ENCODE measurements around the gene GALNT6. TPM values are rescaled to one million over a fixed set of nuclear protein-coding genes. Genes with fewer than 3 reads are reported as not detected.

GALNT6 gene
- total RNA-seq, 1 donor from 2014 or later: not detected

GRCh38 chr12:51424094-51424661 lies 33.0 kb upstream of the GALNT6 start:
- Mint-ChIP-seq H3K36me3 (peaks cover 3% of the 10 kb centered on the region), H3K9me3 (no peaks in the 10 kb centered on the region), H3K4me1 (peaks cover 55% of the 10 kb centered on the region), H3K4me3 (peak overlapping the region; percentile 91), H3K27ac (peak overlapping the region; percentile 95), H3K27me3 (ENCODE audit: insufficient read depth, low read depth) (peaks cover 10% of the 10 kb centered on the region)
- H3K79me2 ChIP-seq (ENCODE audit: low read depth): peaks cover 9% of the 10 kb centered on the region
- DNase-seq (ENCODE audit: low spot score): no peak
- H2AFZ ChIP-seq (replicated peaks): no peak overlapping the region
- H3K4me1 ChIP-seq: peaks cover 15% of the 10 kb centered on the region
- no peak overlapping the region for H3K9ac ChIP-seq
- TF ChIP-seq EZH2 (IDR thresholded peaks at IDR 0.05) (no peak), EZH2phosphoT487 (IDR thresholded peaks at IDR 0.05) (no peak), CTCF (IDR thresholded peaks at IDR 0.05) (no peak)
- no peaks in the 10 kb centered on the region for H3K9me3 ChIP-seq (ENCODE audit: low read depth)
- H3K4me2 ChIP-seq: peak overlapping the region; percentile 67
- peaks cover 26% of the 10 kb centered on the region for H3F3A ChIP-seq (ENCODE audit: low read depth)
- no peaks in the 10 kb centered on the region for H3K27me3 ChIP-seq
- H4K20me1 ChIP-seq (ENCODE audit: low read depth): no peaks in the 10 kb centered on the region
- H3K4me3 ChIP-seq: no peak overlapping the region
- no peaks in the 10 kb centered on the region for H3K36me3 ChIP-seq
- H3K27ac ChIP-seq: no peak overlapping the region

GRCh38 chr12:51421266-51421884 lies 30.2 kb upstream of the GALNT6 start:
- Histone ChIP-seq H4K20me1 (ENCODE audit: low read depth) (no peaks in the 10 kb centered on the region), H2AFZ (replicated peaks) (no peak overlapping the region), H3K9ac (no peak overlapping the region)

GRCh38 chr12:51419425-51420193 lies 28.4 kb upstream of the GALNT6 start:
- peaks cover 14% of the 10 kb centered on the region for H3K27me3 Mint-ChIP-seq (ENCODE audit: insufficient read depth, low read depth)
- Histone ChIP-seq H3K4me1 (peaks cover 22% of the 10 kb centered on the region), H3K36me3 (no peaks in the 10 kb centered on the region), H3F3A (ENCODE audit: low read depth) (peaks cover 26% of the 10 kb centered on the region), H3K9ac (no peak overlapping the region), H3K27ac (no peak overlapping the region), H4K20me1 (ENCODE audit: low read depth) (no peaks in the 10 kb centered on the region), H3K9me3 (ENCODE audit: low read depth) (no peaks in the 10 kb centered on the region), H3K27me3 (no peaks in the 10 kb centered on the region), H3K79me2 (ENCODE audit: low read depth) (no peaks in the 10 kb centered on the region), H3K4me2 (peak overlapping the region; percentile 65), H3K4me3 (peak overlapping the region; percentile 19), H2AFZ (replicated peaks) (peak overlapping the region; percentile 74)
- H3K4me3 Mint-ChIP-seq: peak overlapping the region; percentile 18
- H3K27ac Mint-ChIP-seq: no peak overlapping the region
- TF ChIP-seq EZH2phosphoT487 (IDR thresholded peaks at IDR 0.05) (no peak), CTCF (IDR thresholded peaks at IDR 0.05) (peak; percentile 34), EZH2 (IDR thresholded peaks at IDR 0.05) (no peak)
- no peaks in the 10 kb centered on the region for H3K36me3 Mint-ChIP-seq
- DNase-seq (ENCODE audit: low spot score): peak; percentile 54
- no peaks in the 10 kb centered on the region for H3K9me3 Mint-ChIP-seq
- peaks cover 41% of the 10 kb centered on the region for H3K4me1 Mint-ChIP-seq

More at GRCh38 chr12:51421266-51421884, 30.2 kb upstream of the GALNT6 start:
- TF ChIP-seq EZH2 (IDR thresholded peaks at IDR 0.05) (no peak), CTCF (IDR thresholded peaks at IDR 0.05) (peak; percentile 77)
- Histone ChIP-seq H3K36me3 (no peaks in the 10 kb centered on the region), H3K79me2 (ENCODE audit: low read depth) (peaks cover 9% of the 10 kb centered on the region), H3K27me3 (no peaks in the 10 kb centered on the region), H3K4me2 (no peak overlapping the region), H3K4me3 (no peak overlapping the region), H3K27ac (no peak overlapping the region), H3F3A (ENCODE audit: low read depth) (peaks cover 31% of the 10 kb centered on the region), H3K4me1 (peaks cover 22% of the 10 kb centered on the region), H3K9me3 (ENCODE audit: low read depth) (no peaks in the 10 kb centered on the region)
- Mint-ChIP-seq H3K4me3 (peak overlapping the region; percentile 25), H3K36me3 (no peaks in the 10 kb centered on the region), H3K9me3 (no peaks in the 10 kb centered on the region), H3K4me1 (peaks cover 54% of the 10 kb centered on the region), H3K27ac (peak overlapping the region; percentile 34), H3K27me3 (ENCODE audit: insufficient read depth, low read depth) (peaks cover 14% of the 10 kb centered on the region)
- peak; percentile 82 for DNase-seq (ENCODE audit: low spot score)
